GM12872 (cell line): ENCODE data around the gene GRK1.

Experiments
- CTCF ChIP-seq: IDR thresholded peaks from 3 replicates; pipeline ENCODE4 v1.5.1; 2011; ENCODE audit warnings: low read depth, mild to moderate bottlenecking, low read length, moderate library complexity; ENCODE audit not compliant: insufficient read depth

The GRK1 gene

GRCh38 chr13:113745059-113745458 lies 78.0 kb downstream of the GRK1 start:
- no peak for TF ChIP-seq CTCF

GRCh38 chr13:113746143-113746525 lies 79.1 kb downstream of the GRK1 start:
- TF ChIP-seq CTCF = no peak

GRCh38 chr13:113746671-113747070 lies 79.7 kb downstream of the GRK1 start:
- TF ChIP-seq CTCF = no peak

- TF ChIP-seq CTCF = no peak
Measured at GRCh38 chr13:113747291-113747833, 80.3 kb downstream of the GRK1 start.

GRCh38 chr13:113748101-113748861 lies 81.3 kb downstream of the GRK1 start:
- TF ChIP-seq CTCF = no peak

- no peak for TF ChIP-seq CTCF
Measured at GRCh38 chr13:113748862-113749451, 81.9 kb downstream of the GRK1 start.

- TF ChIP-seq CTCF = no peak
Measured at GRCh38 chr13:113749507-113749906, 82.5 kb downstream of the GRK1 start.
